HPDE6-E6E7 (cell line): ENCODE data around the gene PTPRE.
A peak's percentile ranks its signal among the peaks of the same experiment; 100 is the strongest.

ENCODE experiments used
- DNase-seq: peaks from one replicate; pipeline ENCODE4 v3.0.0; 2011; ENCODE audit warnings: missing footprints; ENCODE audit errors: extremely low spot score

Gene PTPRE

GRCh38 chr10:127908106-127908958, 1.4 kb downstream of the PTPRE start:
- peak; percentile 49 for DNase-seq

- DNase-seq = no peak
These were observed 2.0 kb downstream of the PTPRE start for GRCh38 chr10:127908959-127909267.

GRCh38 chr10:127909716-127910463, 3.0 kb downstream of the PTPRE start:
- DNase-seq = no peak

GRCh38 chr10:127910464-127910770, 3.5 kb downstream of the PTPRE start:
- no peak for DNase-seq

GRCh38 chr10:127911218-127911866, 4.4 kb downstream of the PTPRE start:
- DNase-seq = no peak

GRCh38 chr10:127911867-127912257, 5.0 kb downstream of the PTPRE start:
- no peak for DNase-seq

- DNase-seq = no peak
These were observed 5.9 kb downstream of the PTPRE start for GRCh38 chr10:127912607-127913367.

GRCh38 chr10:127913368-127913759, 6.5 kb downstream of the PTPRE start:
- DNase-seq = no peak

GRCh38 chr10:127915324-127915723, 8.4 kb downstream of the PTPRE start:
- no peak for DNase-seq

GRCh38 chr10:127916826-127917225, 9.9 kb downstream of the PTPRE start:
- no peak for DNase-seq

GRCh38 chr10:127918572-127918971, 11.7 kb downstream of the PTPRE start:
- DNase-seq = no peak

- DNase-seq = no peak
These were observed 12.7 kb downstream of the PTPRE start for GRCh38 chr10:127919418-127920271.

GRCh38 chr10:127920306-127921074, 13.6 kb downstream of the PTPRE start:
- DNase-seq = no peak

GRCh38 chr10:127921075-127921752, 14.3 kb downstream of the PTPRE start:
- DNase-seq = no peak

GRCh38 chr10:127921753-127922145, 14.8 kb downstream of the PTPRE start:
- no peak for DNase-seq

- DNase-seq = no peak
These were observed 15.3 kb downstream of the PTPRE start for GRCh38 chr10:127922206-127922605.

- DNase-seq = peak; percentile 71
These were observed 15.9 kb downstream of the PTPRE start for GRCh38 chr10:127922675-127923366.

- DNase-seq = no peak
These were observed 16.7 kb downstream of the PTPRE start for GRCh38 chr10:127923646-127924045.
